Measurements from ENCODE around the gene MYL11.

The MYL11 gene

GRCh38 chr16:30421010-30421409 is 46.4 kb downstream of the MYL11 start:
- DNase-seq (ENCODE audit: low read depth), result no peak

Data from activated T-helper 1 cell treated with Interleukin-2 at 50 U/mL for 16 hours (primary cell).